HCT116 (cell line): ENCODE data around the gene MAN2B2. TPM values are rescaled to one million over a fixed set of nuclear protein-coding genes. Genes with fewer than 3 reads are reported as not detected.
A peak's percentile ranks its signal among the peaks of the same experiment; 100 is the strongest.

Experiments used
- ATAC-seq: fragments of 200-7000 bp; cut with Tn5 transposase; 2 replicates; pipeline ENCODE4 v1.9.1; 2020; ENCODE audit warnings: mild to moderate bottlenecking, moderate library complexity
- BruUV-seq: library from RNA; stranded (reverse); fragments of 400-500 nt; replicated peaks from 2 replicates; lab custom pipeline; 2021; lab: Mats Ljungman, UMichigan
- CTCF ChIA-PET: fragments of 300-600 bp; sonication (Branson Sonifier 250); formaldehyde crosslinking; loops from one replicate; lab custom pipeline; 2021; ENCODE audit warnings: antibody characterized with exemption; lab: Charles Lee
- POLR2A ChIA-PET: fragments of 300-600, 350-600 bp; sonication (Branson Sonifier 250); formaldehyde crosslinking; loops from one replicate; lab custom pipeline; 2021; ENCODE audit warnings: antibody characterized with exemption; lab: Charles Lee
- RAD21 ChIA-PET, 2 experiments: fragments of 300-600 bp; sonication (Branson Sonifier 250); formaldehyde crosslinking; loops; one replicate each; lab custom pipeline; 2023; ENCODE audit warnings: low total read pairs in 2 of 2; ENCODE audit not compliant: uncharacterized antibody in 2 of 2, unreplicated experiment in 2 of 2, low non-redundant PET in 1 of 2; lab: Charles Lee
- DNase-seq: peaks from one replicate; pipeline ENCODE4 v3.0.0-alpha.2; 2010; ENCODE audit warnings: low read depth, low spot score
- H2AFZ ChIP-seq: fragments of 200-600 bp; shearing (Covaris generic), sonication (generic); 2 replicates; pipeline ENCODE4 v1.6.1; 2017; ENCODE audit warnings: low read depth, mixed run types, mixed read lengths, antibody characterized with exemption, low read length; ENCODE audit not compliant: poor library complexity, severe bottlenecking
- H3K27ac ChIP-seq: 2 replicates; pipeline ENCODE4 v1.5.1; 2012; ENCODE audit warnings: low read depth, low read length
- H3K27me3 ChIP-seq: fragments of 200-600 bp; sonication (generic); 2 replicates; pipeline ENCODE4 v1.6.1; 2016; ENCODE audit warnings: mixed run types, low read length, mixed read lengths; ENCODE audit not compliant: insufficient read depth
- H3K36me3 ChIP-seq, 2 experiments: fragments of 200-500 bp in 1 of 2; fragments of 200-600 bp in 1 of 2; sonication (Bioruptor generic) in 1 of 2; sonication (generic) in 1 of 2; 2 replicates each; pipeline versions ENCODE4 v1.5.1 to v1.6.1; 2014 to 2016; ENCODE audit warnings: low read length in 2 of 2, inconsistent platforms in 1 of 2, mixed read lengths in 1 of 2, mixed run types in 1 of 2; ENCODE audit not compliant: insufficient read depth in 2 of 2, control insufficient read depth in 1 of 2
- H3K4me1 ChIP-seq, 2 experiments: fragments of 200-600 bp in 1 of 2; sonication (generic) in 1 of 2; 2 replicates each; pipeline versions ENCODE4 v1.5.1 to v1.6.1; 2012 to 2017; ENCODE audit warnings: low read length in 2 of 2, inconsistent platforms in 1 of 2, mild to moderate bottlenecking in 1 of 2, mixed read lengths in 1 of 2, mixed run types in 1 of 2, moderate library complexity in 1 of 2; ENCODE audit not compliant: insufficient read depth in 2 of 2, control insufficient read depth in 1 of 2
- H3K4me2 ChIP-seq: fragments of 200-600 bp; sonication (generic); 2 replicates; pipeline ENCODE4 v1.6.1; 2017; ENCODE audit warnings: mixed run types, low read length, mixed read lengths
- H3K4me3 ChIP-seq, 2 experiments: fragments of 200-600 bp in 1 of 2; sonication (generic) in 1 of 2; replicated peaks in 1 of 2; 2 replicates each; pipeline ENCODE4 v1.5.1; 2011 to 2016; ENCODE audit warnings: low read length in 2 of 2, control low read depth in 1 of 2, low read depth in 1 of 2, mild to moderate bottlenecking in 1 of 2, mixed read lengths in 1 of 2, mixed run types in 1 of 2
- H3K79me2 ChIP-seq: fragments of 200-600 bp; sonication (generic); 2 replicates; pipeline ENCODE4 v1.6.1; 2017; ENCODE audit warnings: mild to moderate bottlenecking, mixed run types, low read length, moderate library complexity, mixed read lengths; ENCODE audit not compliant: insufficient read depth
- H3K9ac ChIP-seq: fragments of 200-600 bp; sonication (generic); 2 replicates; pipeline ENCODE4 v1.6.1; 2016; ENCODE audit warnings: low read length, mixed read lengths
- H3K9me2 ChIP-seq: fragments of 200-600 bp; sonication (generic), shearing (Covaris generic); 2 replicates; pipeline ENCODE4 v1.6.1; 2017; ENCODE audit warnings: mixed run types, mild to moderate bottlenecking, moderate library complexity; ENCODE audit not compliant: insufficient read depth
- H3K9me3 ChIP-seq, 2 experiments: fragments of 200-500 bp in 1 of 2; fragments of 200-600 bp in 1 of 2; sonication (Bioruptor generic) in 1 of 2; sonication (generic) in 1 of 2; 2 replicates each; pipeline ENCODE4 v1.6.1; 2014 to 2017; ENCODE audit warnings: low read length in 2 of 2, mixed read lengths in 2 of 2, inconsistent platforms in 1 of 2, low read depth in 1 of 2, mild to moderate bottlenecking in 1 of 2, mixed run types in 1 of 2, moderate library complexity in 1 of 2; ENCODE audit not compliant: control insufficient read depth in 1 of 2, insufficient read depth in 1 of 2
- H4K20me1 ChIP-seq: fragments of 200-600 bp; sonication (generic), shearing (Covaris generic); 2 replicates; pipeline ENCODE4 v1.6.1; 2017; ENCODE audit warnings: mixed run types, mild to moderate bottlenecking, moderate library complexity; ENCODE audit not compliant: insufficient read depth
- ZBTB33 ChIP-seq: IDR thresholded peaks from 2 replicates; pipeline ENCODE4 v1.6.1; 2011; ENCODE audit warnings: mild to moderate bottlenecking, low read length, moderate library complexity; ENCODE audit not compliant: insufficient replicate concordance; ENCODE audit errors: extremely low read depth
- intact Hi-C: fragments of 100-400 bp; cut with micrococcal nuclease; formaldehyde crosslinking; loops from 2 replicates; pipeline ENCODE4 v1.10.0; 2022
- total RNA-seq: library from RNA; stranded (reverse); gene quantifications from one replicate; pipeline ENCODE4 v1.2.1, GENCODE V29; 2021; ENCODE audit not compliant: unreplicated experiment
- TF ChIP-seq, protein P1 (sequence below), 3 experiments: fragments of 200-600 bp in 1 of 3; sonication (generic) in 1 of 3; IDR thresholded peaks in 2 of 3; conservative IDR thresholded peaks in 1 of 3; 2 replicates each; pipeline ENCODE4 v1.5.1; 2012 to 2017; ENCODE audit warnings: low read depth in 2 of 3, low read length in 2 of 3, antibody characterized with exemption in 1 of 3, borderline replicate concordance in 1 of 3, control low read depth in 1 of 3, mild to moderate bottlenecking in 1 of 3, mixed read lengths in 1 of 3, mixed run types in 1 of 3, moderate library complexity in 1 of 3; ENCODE audit not compliant: insufficient read depth in 1 of 3

The MAN2B2 gene
- total RNA-seq, 1 experiment from 2014 or later, result 18.0 TPM

DNA sequence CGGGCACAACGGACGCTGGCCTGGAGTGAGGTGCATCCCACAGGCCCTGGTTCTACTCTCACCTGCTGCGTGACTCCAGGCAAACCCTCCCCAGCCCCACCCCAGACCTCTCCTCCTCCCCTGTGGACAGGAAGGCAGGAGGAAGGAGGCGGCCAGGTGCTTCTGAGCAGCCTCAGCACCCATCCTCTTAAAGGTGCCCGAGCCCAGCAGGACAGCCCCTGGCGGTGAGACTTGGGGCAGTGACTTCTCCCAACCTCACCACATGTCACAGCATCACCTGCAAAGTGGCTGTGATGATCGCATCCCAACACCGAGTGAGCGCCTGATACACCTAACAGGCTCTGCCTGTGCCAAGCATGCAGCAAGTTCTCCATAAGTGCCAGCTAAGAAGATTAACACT lies 17.1 kb upstream of the MAN2B2 start:
- DNase-seq (no peak), ATAC-seq (peak; percentile 64)
- ChIA-PET RAD21 (no interaction called here), CTCF (interaction anchor here (1.3 kb wide), 1 partner anchor 9 kb away, joined by 3 read pairs; no protein-coding TSS in a partner anchor), POLR2A (no interaction called here)
- Histone ChIP-seq H3K9me2 (no peaks in the 10 kb centered on the region), H3K4me2 (no peak overlapping the region), H2AFZ (no peak overlapping the region), H3K9ac (no peak overlapping the region), H3K36me3 (no peaks in the 10 kb centered on the region), H3K4me1 (no peaks in the 10 kb centered on the region), H4K20me1 (no peaks in the 10 kb centered on the region), H3K27me3 (peaks cover 68% of the 10 kb centered on the region), H3K27ac (no peak overlapping the region), H3K9me3 (no peaks in the 10 kb centered on the region), H3K79me2 (no peaks in the 10 kb centered on the region), H3K4me3 (no peak overlapping the region)
- intact Hi-C loops, result no loop called here
- TF ChIP-seq ZBTB33, result no peak
- TF ChIP-seq, protein P1, sequence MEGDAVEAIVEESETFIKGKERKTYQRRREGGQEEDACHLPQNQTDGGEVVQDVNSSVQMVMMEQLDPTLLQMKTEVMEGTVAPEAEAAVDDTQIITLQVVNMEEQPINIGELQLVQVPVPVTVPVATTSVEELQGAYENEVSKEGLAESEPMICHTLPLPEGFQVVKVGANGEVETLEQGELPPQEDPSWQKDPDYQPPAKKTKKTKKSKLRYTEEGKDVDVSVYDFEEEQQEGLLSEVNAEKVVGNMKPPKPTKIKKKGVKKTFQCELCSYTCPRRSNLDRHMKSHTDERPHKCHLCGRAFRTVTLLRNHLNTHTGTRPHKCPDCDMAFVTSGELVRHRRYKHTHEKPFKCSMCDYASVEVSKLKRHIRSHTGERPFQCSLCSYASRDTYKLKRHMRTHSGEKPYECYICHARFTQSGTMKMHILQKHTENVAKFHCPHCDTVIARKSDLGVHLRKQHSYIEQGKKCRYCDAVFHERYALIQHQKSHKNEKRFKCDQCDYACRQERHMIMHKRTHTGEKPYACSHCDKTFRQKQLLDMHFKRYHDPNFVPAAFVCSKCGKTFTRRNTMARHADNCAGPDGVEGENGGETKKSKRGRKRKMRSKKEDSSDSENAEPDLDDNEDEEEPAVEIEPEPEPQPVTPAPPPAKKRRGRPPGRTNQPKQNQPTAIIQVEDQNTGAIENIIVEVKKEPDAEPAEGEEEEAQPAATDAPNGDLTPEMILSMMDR (IDR thresholded peaks at IDR 0.05 in 2 of 3, conservative IDR thresholded peaks at IDR 0.05 in 1 of 3; ENCODE audit: borderline replicate concordance in 1 of 3, insufficient read depth in 1 of 3, low read depth in 2 of 3, low read length in 2 of 3), result peak in 1 of 3 experiments; percentile 17; a peak in 1 of 6 replicates
- BruUV-seq, result no TSS peak
